GF-D8 (cell line): Measurements from ENCODE around the gene GUCA2B.

Experiments used
- DNase-seq: peaks from one replicate; lab custom pipeline; 2025; lab: John Stamatoyannopoulos, UW

GUCA2B gene

GRCh38 chr1:42143896-42144710 is 9.1 kb upstream of the GUCA2B start:
- no peak for DNase-seq

DNA sequence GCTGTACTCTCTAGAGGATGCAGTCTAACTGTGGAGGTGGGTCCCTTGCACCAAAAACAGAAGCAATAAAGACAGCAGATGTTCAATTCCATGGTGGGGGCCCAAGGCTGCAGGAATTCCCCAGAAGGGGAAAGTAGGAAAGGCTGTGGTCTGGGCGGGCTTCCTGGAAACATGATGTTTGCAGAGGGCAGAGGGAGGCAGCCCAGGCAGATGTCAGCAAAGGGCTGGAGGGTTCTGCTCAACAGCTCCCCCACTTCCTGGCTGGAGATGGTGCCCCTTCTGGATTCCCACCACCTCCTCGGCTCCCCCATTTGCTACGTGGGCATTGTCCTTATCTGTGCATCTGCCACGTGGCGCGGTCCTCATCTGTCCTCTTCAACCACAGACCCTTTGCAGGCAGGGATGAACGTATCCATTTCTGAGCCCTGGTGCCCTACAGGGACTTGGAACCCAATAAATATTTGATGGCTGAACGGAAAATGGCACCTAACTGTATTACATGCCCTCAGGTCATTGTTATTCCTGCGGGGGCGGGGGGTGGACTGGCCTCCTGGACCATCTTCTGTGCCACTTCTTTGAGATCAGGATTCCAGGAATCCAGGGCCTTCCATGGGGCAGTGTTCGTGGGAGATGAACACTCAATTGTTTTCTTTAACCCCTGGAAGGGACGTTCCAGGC is 8.4 kb upstream of the GUCA2B start:
- DNase-seq = no peak

DNA sequence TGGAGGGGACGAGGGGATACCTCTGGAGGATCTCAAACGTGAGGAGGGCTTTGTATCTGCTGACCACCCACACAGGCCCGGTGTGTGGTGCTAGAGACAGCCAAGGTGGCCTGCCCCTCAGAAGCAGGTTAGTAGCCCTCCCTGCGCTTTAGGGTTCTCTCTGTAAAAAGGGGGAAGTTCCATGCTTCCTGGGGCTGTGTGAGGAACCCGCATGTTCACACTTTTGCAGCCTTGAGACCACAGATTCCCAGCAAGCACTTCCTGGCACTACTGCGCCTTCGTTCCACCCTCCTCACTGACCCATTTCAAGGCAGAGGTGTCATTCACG is 7.9 kb upstream of the GUCA2B start:
- no peak for DNase-seq

GRCh38 chr1:42145764-42146625 is 7.2 kb upstream of the GUCA2B start:
- no peak for DNase-seq

DNA sequence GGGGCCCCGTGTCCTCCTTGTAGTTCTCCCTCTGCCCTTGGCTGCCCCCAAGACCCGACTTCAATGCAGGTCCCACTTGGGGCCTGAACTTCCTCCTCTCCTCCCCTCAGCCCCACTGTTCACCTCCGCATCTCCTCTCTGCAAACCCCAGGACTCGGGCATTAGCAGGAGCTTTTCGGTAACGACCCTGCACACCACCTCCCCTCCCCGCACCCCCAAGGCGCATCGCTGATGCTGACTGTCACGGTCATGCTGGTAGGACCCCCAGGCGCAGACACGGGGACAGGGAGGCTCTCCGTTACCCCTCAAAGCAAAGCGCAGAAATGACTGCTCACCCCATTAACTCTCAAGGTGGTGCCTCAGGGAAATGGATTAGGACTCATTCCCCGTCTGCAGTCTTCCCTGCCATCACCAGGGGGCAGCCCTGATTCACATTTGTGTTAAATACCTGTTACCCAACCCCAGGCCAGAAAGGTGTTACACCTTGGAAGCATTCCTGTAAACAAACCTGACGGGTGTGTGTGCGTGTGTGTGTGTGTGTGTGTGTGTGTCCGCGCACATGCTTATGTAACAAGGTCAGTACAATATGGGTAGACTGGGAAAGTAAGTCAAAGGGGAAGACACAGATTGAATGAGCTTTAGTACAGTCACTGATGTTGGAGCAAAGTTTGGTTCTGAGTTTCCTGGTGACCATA is 6.4 kb upstream of the GUCA2B start:
- no peak for DNase-seq

- DNase-seq = no peak
These were observed 5.0 kb upstream of the GUCA2B start for GRCh38 chr1:42148166-42148565.

GRCh38 chr1:42150651-42151050 is 2.6 kb upstream of the GUCA2B start:
- DNase-seq = no peak

DNA sequence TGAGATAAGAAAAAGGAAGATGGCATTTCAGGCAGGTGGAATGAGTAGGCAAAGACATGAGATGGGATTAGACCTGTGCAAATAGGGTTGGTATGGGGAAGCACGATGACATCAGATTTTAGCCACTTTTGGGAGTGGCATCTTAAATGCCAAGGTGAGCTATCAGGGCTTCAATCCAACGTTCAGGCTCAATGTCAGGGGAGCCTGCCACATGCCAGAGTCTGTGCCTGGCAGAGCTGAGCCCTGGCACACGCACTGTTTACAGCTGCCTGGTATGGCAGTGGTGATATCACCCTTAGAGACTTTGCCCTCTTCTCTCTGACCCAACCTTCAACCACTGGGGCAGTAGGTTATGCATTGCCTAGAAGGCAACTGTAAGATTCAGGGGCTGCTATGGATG is 1.1 kb upstream of the GUCA2B start:
- DNase-seq = no peak

- DNase-seq = no peak
These were observed 414 bp downstream of the GUCA2B start for GRCh38 chr1:42153624-42154023.

DNA sequence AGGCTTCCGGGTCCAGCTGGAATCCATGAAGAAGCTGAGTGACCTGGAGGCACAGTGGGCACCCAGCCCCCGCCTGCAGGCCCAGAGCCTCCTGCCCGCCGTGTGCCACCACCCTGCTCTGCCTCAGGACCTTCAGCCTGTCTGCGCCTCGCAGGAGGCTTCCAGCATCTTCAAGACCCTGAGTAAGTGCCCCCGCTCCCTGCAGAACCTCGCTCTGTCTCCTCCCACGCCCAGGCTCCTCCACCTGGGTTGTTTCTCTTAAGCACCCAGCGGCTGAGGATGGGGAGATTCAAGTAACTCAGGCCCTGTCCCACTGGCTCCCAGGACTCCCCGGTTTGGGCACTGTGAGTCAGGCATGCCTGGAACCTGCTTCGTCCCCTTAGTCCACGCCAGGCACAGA is 1.5 kb downstream of the GUCA2B start:
- no peak for DNase-seq

- DNase-seq = no peak
These were observed 2.2 kb downstream of the GUCA2B start for GRCh38 chr1:42155362-42155761.

DNA sequence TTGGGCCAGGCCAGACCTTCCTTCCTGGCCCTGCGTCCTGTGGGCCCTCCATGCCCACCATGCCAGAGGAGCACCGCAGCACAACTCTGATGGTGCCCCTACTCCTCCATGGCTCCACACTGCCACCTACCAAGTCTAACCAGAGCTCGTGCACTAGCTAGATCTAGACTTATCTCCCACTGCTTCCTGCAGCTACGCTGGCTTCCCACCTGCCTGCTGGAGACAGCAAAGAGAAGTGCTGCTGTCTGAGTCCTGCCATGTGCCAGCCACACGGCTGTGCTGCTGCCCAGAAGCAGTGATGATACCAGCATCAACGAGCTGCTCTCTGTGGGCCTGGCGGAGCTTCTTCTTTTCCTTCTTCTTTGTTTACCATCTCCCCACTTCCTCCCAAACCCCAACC is 4.5 kb downstream of the GUCA2B start:
- DNase-seq = no peak

DNA sequence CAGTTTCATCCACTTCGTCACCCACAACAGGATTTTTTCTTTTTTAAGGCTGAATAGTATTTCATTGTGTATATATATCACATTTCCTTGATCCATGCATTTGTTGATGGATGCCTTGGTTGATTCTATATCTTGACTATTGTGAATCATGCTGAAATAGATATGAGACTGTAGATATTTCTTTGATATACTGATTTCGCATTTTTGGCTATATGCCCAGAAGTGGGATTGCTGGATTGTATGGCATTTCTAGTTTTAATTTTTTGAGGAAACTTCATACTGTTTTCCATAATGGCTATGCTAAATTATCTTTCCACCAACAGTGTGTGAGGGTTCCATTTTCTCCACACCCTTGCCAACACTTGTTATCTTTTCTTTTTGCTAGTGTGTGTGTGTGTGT is 5.0 kb downstream of the GUCA2B start:
- no peak for DNase-seq

DNA sequence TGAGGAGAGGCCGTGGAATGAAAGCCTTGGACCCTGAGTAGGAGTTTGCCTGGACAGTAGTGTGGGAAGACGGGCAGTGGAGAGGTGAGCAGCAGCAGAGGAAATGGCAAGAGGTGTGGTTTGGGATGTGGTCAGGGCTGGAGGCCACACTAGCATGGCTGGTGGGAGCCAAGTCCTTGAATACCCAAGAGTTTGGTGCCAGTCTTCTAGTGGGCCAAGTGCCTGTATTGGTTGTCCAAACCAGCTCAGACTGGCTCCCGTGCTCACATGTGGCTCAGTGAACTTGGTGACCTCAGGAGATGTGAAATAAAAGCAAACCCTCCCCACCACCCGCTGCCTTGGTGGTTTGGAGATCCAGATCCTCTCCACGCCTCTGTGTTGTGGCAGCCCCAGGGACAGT is 9.0 kb downstream of the GUCA2B start:
- DNase-seq = no peak

DNA sequence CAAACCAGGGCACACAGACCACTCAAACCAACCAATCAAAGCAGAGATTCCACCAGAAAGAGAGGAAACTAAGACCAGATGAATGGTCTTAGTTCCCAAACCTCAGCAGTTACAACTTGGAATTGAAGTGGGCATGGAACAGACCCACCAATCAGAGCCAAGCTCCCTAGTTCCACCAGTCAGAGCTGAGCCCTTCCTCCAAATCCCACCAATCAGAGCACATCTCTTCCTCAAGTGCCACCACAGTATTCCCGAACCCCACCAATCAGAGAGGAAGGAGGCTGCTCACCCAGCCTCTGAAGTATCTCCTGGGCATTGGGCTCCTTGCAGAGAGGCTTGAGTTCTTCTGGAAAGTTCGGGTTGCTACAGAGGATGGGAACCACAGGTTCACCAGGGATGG is 9.9 kb downstream of the GUCA2B start:
- DNase-seq = no peak

DNA sequence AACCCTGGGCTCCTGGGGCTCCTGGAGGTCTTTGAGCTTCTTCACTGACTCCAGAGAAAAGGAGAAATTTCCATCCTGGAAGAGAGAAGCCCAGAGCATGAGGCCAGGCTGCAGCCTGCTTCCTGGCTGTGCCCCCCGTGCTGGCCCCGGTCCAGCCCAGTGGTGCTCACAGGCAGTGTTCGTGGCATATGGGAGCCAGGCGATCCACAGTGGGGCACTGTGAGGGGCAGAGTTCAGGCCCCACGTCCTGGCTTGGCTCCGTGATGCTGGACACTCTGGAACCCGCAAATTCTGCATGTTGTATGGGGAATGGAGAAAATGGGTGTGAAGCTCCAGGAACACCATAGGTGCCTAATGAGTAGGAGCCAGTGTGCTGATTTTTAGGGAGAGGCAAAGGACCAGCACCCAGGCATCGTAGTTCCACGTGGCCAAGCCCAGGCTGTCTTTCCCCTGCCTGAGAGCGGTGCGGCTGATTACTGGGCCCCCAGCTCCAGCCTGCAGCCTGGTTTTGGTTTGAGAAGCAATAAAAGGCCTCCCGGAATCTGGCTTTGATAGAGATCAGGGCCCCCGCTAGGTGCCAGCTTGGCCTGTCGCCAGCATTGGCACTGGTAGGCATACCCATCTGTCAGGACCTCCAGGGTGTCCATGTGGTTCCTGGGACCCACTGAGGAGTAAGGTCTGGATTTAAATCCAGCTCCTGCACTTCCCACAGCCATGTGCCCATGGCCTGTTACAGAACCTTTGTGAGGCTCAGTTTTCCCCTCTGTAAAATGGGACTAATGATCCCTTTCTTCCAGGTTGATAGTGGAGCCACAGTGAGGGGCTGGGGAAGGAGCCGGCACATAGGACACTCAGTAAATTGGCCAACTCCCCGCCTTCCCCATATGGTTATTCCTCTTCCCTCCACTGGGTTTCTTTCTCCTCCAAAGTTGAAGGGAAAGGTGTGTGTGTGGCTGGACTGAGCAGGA is 10.6 kb downstream of the GUCA2B start:
- DNase-seq = no peak

DNA sequence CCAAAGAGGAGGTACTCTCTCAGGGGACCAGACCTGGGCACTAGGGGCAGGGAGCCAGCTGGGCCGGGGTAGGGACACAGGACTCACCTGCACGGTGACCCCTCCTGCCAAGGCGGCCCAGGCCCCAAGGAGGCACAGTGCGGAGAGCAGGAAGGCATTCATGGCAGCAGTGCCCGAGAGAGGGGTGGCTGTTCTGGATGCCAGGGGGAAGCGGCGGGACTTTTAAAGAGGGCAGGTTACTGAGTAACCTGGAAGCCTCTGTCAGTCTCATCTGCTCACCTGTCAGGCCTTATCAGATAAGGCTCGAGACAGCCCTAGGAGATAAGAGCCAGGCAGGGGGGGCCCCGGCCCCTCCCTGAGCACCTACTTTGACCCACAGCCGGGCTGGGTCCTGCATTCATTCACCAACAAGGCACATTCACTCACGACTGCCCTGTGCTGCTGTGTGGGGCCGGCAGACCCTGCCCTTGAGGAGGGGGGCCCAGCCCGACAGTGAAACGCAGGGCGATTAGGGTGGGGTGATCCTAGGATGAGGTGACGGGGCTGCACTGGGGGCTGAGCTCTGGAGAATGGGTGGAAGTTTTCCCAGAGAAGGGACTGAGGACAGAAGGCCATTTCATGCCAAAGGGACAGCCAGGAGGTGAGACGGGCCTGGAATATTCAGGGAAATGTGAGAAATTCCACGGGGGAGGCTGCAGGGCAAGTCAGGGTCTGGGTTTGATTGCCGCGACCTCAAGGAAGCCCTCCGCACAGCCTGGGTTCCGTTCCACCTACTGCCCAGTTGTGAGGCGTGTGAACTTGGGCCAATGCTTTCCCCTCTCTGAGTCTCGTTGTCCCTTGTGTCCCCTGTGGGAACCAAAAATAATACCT is 11.6 kb downstream of the GUCA2B start, which contains the start of gene GUCA2A:
Gene GUCA2A, minus strand, starts transcription at position 195 of the 870 bp plus-strand sequence. Its CDS starts 33 bp downstream, at position 162.
- DNase-seq = no peak

DNA sequence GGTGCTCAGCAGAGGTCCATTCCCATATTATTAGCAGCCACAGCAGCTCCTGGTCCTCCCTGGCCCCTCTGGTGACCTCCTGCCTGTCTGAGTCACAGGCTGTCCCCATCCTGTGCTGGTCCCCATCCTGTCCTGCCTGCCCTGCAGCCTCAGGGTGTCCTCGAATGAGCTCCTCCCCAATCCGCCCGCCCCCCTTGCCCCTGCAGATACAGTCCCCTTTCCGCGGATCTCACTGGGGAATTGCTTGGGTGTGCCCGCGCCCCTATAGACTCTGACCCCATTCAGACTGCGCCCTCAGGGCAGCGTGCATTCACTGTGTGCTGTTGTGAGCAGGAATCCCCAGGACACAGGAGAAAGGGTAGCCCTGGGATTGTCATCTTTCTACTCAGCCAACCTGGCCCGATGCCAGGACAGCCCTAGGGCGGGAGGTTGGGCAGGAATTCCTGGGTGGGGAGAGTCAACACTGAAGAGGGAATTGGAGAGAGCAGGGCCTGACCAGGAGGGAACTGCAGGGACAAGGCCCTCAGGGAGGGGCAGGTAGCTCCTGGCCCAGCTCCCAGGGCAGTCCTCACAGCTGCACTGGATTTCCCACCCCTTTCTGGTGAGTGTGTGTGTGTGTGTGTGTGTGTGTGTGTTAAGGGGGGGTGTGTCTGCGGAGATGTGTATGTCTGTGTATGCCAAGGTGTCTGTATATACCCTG is 12.5 kb downstream of the GUCA2B start:
- no peak for DNase-seq
